Measurements from ENCODE around the gene TMEM231. TPM values are rescaled to one million over a fixed set of nuclear protein-coding genes. Genes with fewer than 3 reads are reported as not detected.

The TMEM231 gene
- total and polyA plus RNA-seq, 2 of the 8 experiments (the other 6 are each of a cell fraction or from before 2014, with no cell fraction given): 8.3 to 26.7 TPM

- no peak overlapping the region; a peak in 1 of 4 replicates for H3K4me2 ChIP-seq (ENCODE audit: insufficient read depth in 1 of 2, low read depth in 2 of 2, low read length in 2 of 2)
- no peaks in the 10 kb centered on the region for H3K27me3 ChIP-seq (replicated peaks in 1 of 4; ENCODE audit: control insufficient read depth in 3 of 4, extremely low read depth in 1 of 4, insufficient read depth in 3 of 4, low read length in 3 of 4)
- H4K8ac ChIP-seq (ENCODE audit: extremely low read depth, insufficient read depth, low read length): no peak overlapping the region
- H4K91ac ChIP-seq (replicated peaks; ENCODE audit: insufficient read length, low read length): no peak overlapping the region
- no peak for DNase-seq (ENCODE audit: low read depth in 1 of 2, low spot score in 2 of 2)
- H2AK5ac ChIP-seq (ENCODE audit: low read depth, low read length): no peak overlapping the region
- H2BK5ac ChIP-seq (ENCODE audit: low read depth, low read length): no peak overlapping the region
- peaks cover 1 to 8% (median 3%) of the 10 kb centered on the region in 4 experiments; a peak in 5 of 7 replicates for H3K4me1 ChIP-seq (replicated peaks in 1 of 4; ENCODE audit: control insufficient read depth in 3 of 4, insufficient read depth in 4 of 4, low read length in 3 of 4)
- WGBS, 2 experiments (ENCODE audit: extremely low coverage in 1 of 2, insufficient coverage in 1 of 2, insufficient read length in 1 of 2, insufficient replicate concordance in 2 of 2, low coverage in 1 of 2, low lambda C conversion rate in 2 of 2, missing lambda C conversion rate in 1 of 2): 84% methylated on average over 4 of the region's 4 CpGs; no CpG with 5 or more reads in 1 of the 2 experiments
- H3K4me3 ChIP-seq (ENCODE audit: extremely low read depth in 1 of 4, insufficient read depth in 2 of 4, low read depth in 3 of 4, low read length in 4 of 4): no peak overlapping the region
- no peak overlapping the region for H2BK120ac ChIP-seq (replicated peaks; ENCODE audit: low read depth, low read length)
- no peak overlapping the region for H3K23ac ChIP-seq (ENCODE audit: insufficient read length)
- H2BK12ac ChIP-seq (ENCODE audit: low read depth, low read length): no peak overlapping the region
- no peak overlapping the region for H3K56ac ChIP-seq (replicated peaks; ENCODE audit: insufficient read length, low read depth, low read length)
- no peak overlapping the region for H4K5ac ChIP-seq (ENCODE audit: insufficient read length, low read depth, low read length)
- H2AFZ ChIP-seq (ENCODE audit: low read length): no peak overlapping the region
- no peak overlapping the region for H2BK15ac ChIP-seq (ENCODE audit: low read length)
- H3K79me1 ChIP-seq (ENCODE audit: low read depth, low read length): peaks cover 5% of the 10 kb centered on the region; the same call in 1 of the 2 replicates
- H2BK20ac ChIP-seq (ENCODE audit: low read length): no peak overlapping the region
- no peak overlapping the region for H3K18ac ChIP-seq (ENCODE audit: extremely low read depth, low read length)
- ChIA-PET POLR2A (ENCODE audit: partially characterized antibody) (interaction anchor here (1.4 to 3.6 kb wide), 4 partner anchors 12 to 317 kb away, joined by 3 to 21 read pairs (median 9); partner anchors contain the start of gene TMEM231), CTCF (ENCODE audit: partially characterized antibody) (interaction anchor here (0.8 to 9.4 kb wide), 5 partner anchors 8 to 54 kb away, joined by 3 to 96 read pairs (median 3); no protein-coding TSS in a partner anchor)
- peaks cover 8 to 35% (median 28%) of the 10 kb centered on the region in 4 experiments; a peak in 7 of 8 replicates for H3K36me3 ChIP-seq (ENCODE audit: control insufficient read depth in 2 of 4, insufficient read depth in 4 of 4, low read length in 3 of 4)
- no peaks in the 10 kb centered on the region for H3K9me3 ChIP-seq (ENCODE audit: insufficient read depth in 2 of 2, low read depth in 1 of 2, low read length in 1 of 2)
- peaks cover 9% of the 10 kb centered on the region for H3K23me2 ChIP-seq (ENCODE audit: low read depth, low read length)
- no peak for FAIRE-seq
- no peak overlapping the region for H3K14ac ChIP-seq (ENCODE audit: insufficient read length)
- H4K20me1 ChIP-seq (replicated peaks in 1 of 2; ENCODE audit: control insufficient read depth in 1 of 2, insufficient read depth in 2 of 2, low read length in 2 of 2): peaks cover 5 to 12% of the 10 kb centered on the region in 2 experiments
- H3K27ac ChIP-seq (ENCODE audit: low read depth, low read length): no peak overlapping the region
- H3K9ac ChIP-seq (replicated peaks in 1 of 4; ENCODE audit: extremely low read depth in 1 of 4, low read depth in 3 of 4, low read length in 3 of 4): peak overlapping the region in 1 of 4 experiments; percentile 20; a peak in 1 of 7 replicates
- H3K4ac ChIP-seq (replicated peaks; ENCODE audit: insufficient read length, low read depth, low read length): no peak overlapping the region
- peaks cover 0 to 13% of the 10 kb centered on the region in 2 experiments; a peak in 2 of 4 replicates for H3K79me2 ChIP-seq (ENCODE audit: control insufficient read depth in 1 of 2, insufficient read depth in 2 of 2, low read length in 2 of 2)
- TF ChIP-seq BCL11A (IDR thresholded peaks at IDR 0.05; ENCODE audit: low read depth in 2 of 2, low read length in 2 of 2) (no peak), SUZ12 (IDR thresholded peaks at IDR 0.05; ENCODE audit: low read length) (no peak), MAFK (IDR thresholded peaks at IDR 0.05; ENCODE audit: low read depth, low read length) (no peak), SP1 (IDR thresholded peaks at IDR 0.05; ENCODE audit: low read depth, low read length) (no peak), RXRA (IDR thresholded peaks at IDR 0.05; ENCODE audit: insufficient read depth, low read depth, low read length) (no peak), NANOG (IDR thresholded peaks at IDR 0.05; ENCODE audit: insufficient read depth, low read depth, low read length, poor library complexity, severe bottlenecking) (no peak)
These were observed 11.9 kb upstream of the TMEM231 start for GRCh38 chr16:75567911-75568310.
